GM23248 (cell line): Measurements from ENCODE around the gene TAOK3. TPM values are rescaled to one million over a fixed set of nuclear protein-coding genes. Genes with fewer than 3 reads are reported as not detected.
A peak's percentile ranks its signal among the peaks of the same experiment; 100 is the strongest.

Experiments
- DNase-seq: peaks from one replicate; pipeline ENCODE4 v3.0.0-alpha.2; 2015
- H2AFZ ChIP-seq: fragments of 200-600 bp; sonication (generic); 2 replicates; pipeline ENCODE4 v1.6.1; 2016; ENCODE audit warnings: antibody characterized with exemption
- H3F3A ChIP-seq: fragments of 200-600 bp; sonication (generic); 2 replicates; pipeline ENCODE4 v1.6.1; 2016; ENCODE audit warnings: mild to moderate bottlenecking, antibody characterized with exemption, mixed run types; ENCODE audit not compliant: insufficient read depth
- H3K27ac ChIP-seq: fragments of 200-600 bp; sonication (generic); 2 replicates; pipeline ENCODE4 v1.5.1; 2016; ENCODE audit warnings: mild to moderate bottlenecking
- H3K27me3 ChIP-seq: fragments of 200-600 bp; sonication (generic); replicated peaks from 2 replicates; pipeline ENCODE4 v1.6.1; 2016; ENCODE audit warnings: mild to moderate bottlenecking; ENCODE audit not compliant: insufficient read depth
- H3K36me3 ChIP-seq: fragments of 200-600 bp; sonication (generic); 2 replicates; pipeline ENCODE4 v1.6.1; 2016; ENCODE audit warnings: low read depth, mild to moderate bottlenecking
- H3K4me1 ChIP-seq: fragments of 200-600 bp; sonication (generic); 2 replicates; pipeline ENCODE4 v1.6.1; 2016; ENCODE audit warnings: mild to moderate bottlenecking; ENCODE audit not compliant: insufficient read depth
- H3K4me2 ChIP-seq: fragments of 200-600 bp; sonication (generic); one replicate; pipeline ENCODE4 v1.6.1; 2016; ENCODE audit warnings: mild to moderate bottlenecking; ENCODE audit not compliant: unreplicated experiment
- H3K4me3 ChIP-seq: fragments of 200-600 bp; sonication (generic); 2 replicates; pipeline ENCODE4 v1.5.1; 2016; ENCODE audit warnings: mild to moderate bottlenecking
- H3K79me2 ChIP-seq: fragments of 200-600 bp; sonication (generic); 2 replicates; pipeline ENCODE4 v1.6.1; 2016; ENCODE audit warnings: mild to moderate bottlenecking; ENCODE audit not compliant: insufficient read depth
- H3K9ac ChIP-seq: fragments of 200-600 bp; sonication (generic); 2 replicates; pipeline ENCODE4 v1.6.1; 2016; ENCODE audit warnings: mild to moderate bottlenecking
- H3K9me2 ChIP-seq: fragments of 200-600 bp; sonication (generic); 2 replicates; pipeline ENCODE4 v1.6.1; 2016; ENCODE audit warnings: mixed run types, mild to moderate bottlenecking, moderate library complexity; ENCODE audit not compliant: insufficient read depth
- H3K9me3 ChIP-seq: fragments of 200-600 bp; sonication (generic); one replicate; pipeline ENCODE4 v1.6.1; 2017; ENCODE audit warnings: low read depth
- H4K20me1 ChIP-seq: fragments of 200-600 bp; sonication (generic); 2 replicates; pipeline ENCODE4 v1.6.0; 2016; ENCODE audit not compliant: insufficient read depth
- EZH2 ChIP-seq: fragments of 200-600 bp; sonication (generic); IDR thresholded peaks from 2 replicates; pipeline ENCODE4 v1.6.1; 2018; ENCODE audit warnings: antibody characterized with exemption, mild to moderate bottlenecking; ENCODE audit not compliant: insufficient read depth, poor library complexity, severe bottlenecking
- EZH2phosphoT487 ChIP-seq: fragments of 200-600 bp; sonication (generic); IDR thresholded peaks from 2 replicates; pipeline ENCODE4 v1.6.1; 2018; ENCODE audit warnings: antibody characterized with exemption, moderate library complexity, mild to moderate bottlenecking, low read depth; ENCODE audit not compliant: insufficient read depth
- WGBS, 2 experiments: methylation state at CpG; one replicate each; pipeline ENCODE4 v1.1.6; 2015 to 2017; ENCODE audit warnings: low lambda C conversion rate in 2 of 2, low coverage in 1 of 2; ENCODE audit errors: missing lambda C conversion rate in 2 of 2; 5-methylcytosine and 5-hydroxymethylcytosine counted together
- in situ Hi-C: fragments of 300-500 bp; cut with MboI; formaldehyde crosslinking; loops from 2 replicates; pipeline ENCODE4 v1.15.0; 2020
- polyA plus RNA-seq: library from polyadenylated mRNA; unstranded; fragments of >200 nt; fragmentation: Nextera tagmentation; extraction: Ambion mirVana; gene quantifications from 2 replicates; pipeline ENCODE4 v1.2.1, GENCODE V29; 2016
- total RNA-seq: library from RNA; depleted of rRNA; stranded (reverse); fragments of >200 nt; shearing (Covaris generic); gene quantifications from 2 replicates; pipeline ENCODE4 v1.2.3, GENCODE V29; 2014

The TAOK3 gene
- total and polyA plus RNA-seq, 2 experiments from 2014 or later = 17.8 to 49.8 TPM

- no peaks in the 10 kb centered on the region for H3K9me2 ChIP-seq
- H3K9ac ChIP-seq = peak overlapping the region; percentile 78; the same call in 1 of the 2 replicates
- H3K4me2 ChIP-seq = peak overlapping the region; percentile 82
- TF ChIP-seq EZH2 (no peak), EZH2phosphoT487 (no peak)
- no peaks in the 10 kb centered on the region for H3K36me3 ChIP-seq
- H3K4me3 ChIP-seq = peak overlapping the region; percentile 42; the same call in 1 of the 2 replicates
- H3K4me1 ChIP-seq = peaks cover 59% of the 10 kb centered on the region
- no peak overlapping the region for H2AFZ ChIP-seq
- no peak for DNase-seq
- no peaks in the 10 kb centered on the region for H3K27me3 ChIP-seq
- peaks cover 47% of the 10 kb centered on the region for H3F3A ChIP-seq
- H4K20me1 ChIP-seq = peaks cover 3% of the 10 kb centered on the region; the same call in 1 of the 2 replicates
- peak overlapping the region; percentile 98 for H3K27ac ChIP-seq
- 93 to 97% methylated on average over 1 of the region's 1 CpG for WGBS, 2 experiments
- H3K79me2 ChIP-seq = peaks cover 84% of the 10 kb centered on the region
- no peaks in the 10 kb centered on the region for H3K9me3 ChIP-seq
- in situ Hi-C loops = no loop called here
These were observed 14.7 kb downstream of the TAOK3 start for GRCh38 chr12:118358008-118358359.

DNA sequence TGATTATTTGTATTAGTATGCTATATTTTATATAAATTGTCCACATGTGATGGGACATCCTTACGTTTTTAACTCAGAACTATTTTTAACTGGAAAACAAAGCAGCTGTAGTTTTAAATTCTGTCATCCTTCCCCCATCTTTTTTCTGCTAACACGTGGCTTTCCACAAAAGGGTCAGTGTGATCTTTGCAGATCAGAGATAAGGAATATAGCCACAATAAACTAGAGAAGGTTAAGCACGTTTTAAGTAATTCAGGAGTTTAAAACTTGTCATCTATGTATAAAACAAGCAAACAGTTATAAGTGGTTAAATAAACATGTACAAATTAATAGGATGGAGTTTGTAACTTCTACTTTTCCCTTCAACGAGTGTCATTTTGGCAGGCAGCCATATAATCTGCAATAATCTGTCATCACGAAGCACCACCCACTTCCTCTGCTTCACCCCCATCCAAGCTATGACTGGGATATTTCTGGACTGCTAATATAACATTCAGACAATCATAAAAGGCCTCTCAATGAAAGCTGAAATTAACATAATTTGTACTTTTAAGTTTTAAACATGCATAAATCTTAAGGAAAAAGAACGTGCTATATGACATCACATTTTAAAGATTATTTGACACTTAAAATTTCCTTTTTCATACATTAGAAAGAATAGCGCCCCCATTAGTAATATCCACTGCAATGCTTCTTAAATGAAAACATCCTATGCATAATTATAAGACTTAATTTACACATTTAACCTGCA lies 15.3 kb downstream of the TAOK3 start:
- no peaks in the 10 kb centered on the region for H3K27me3 ChIP-seq
- peak; percentile 83 for DNase-seq
- no peaks in the 10 kb centered on the region for H3K9me2 ChIP-seq
- H3K4me3 ChIP-seq = peak overlapping the region; percentile 42
- peak overlapping the region; percentile 39; the same call in 1 of the 2 replicates for H2AFZ ChIP-seq
- in situ Hi-C loops = no loop called here
- TF ChIP-seq EZH2phosphoT487 (no peak), EZH2 (no peak)
- 15 to 16% methylated on average over 7 of the region's 7 CpGs for WGBS, 2 experiments
- H3F3A ChIP-seq = peaks cover 47% of the 10 kb centered on the region
- peak overlapping the region; percentile 78 for H3K9ac ChIP-seq
- peak overlapping the region; percentile 82 for H3K4me2 ChIP-seq
- H3K79me2 ChIP-seq = peaks cover 84% of the 10 kb centered on the region
- H3K36me3 ChIP-seq = no peaks in the 10 kb centered on the region
- H4K20me1 ChIP-seq = peaks cover 3% of the 10 kb centered on the region; the same call in 1 of the 2 replicates
- H3K4me1 ChIP-seq = peaks cover 59% of the 10 kb centered on the region
- no peaks in the 10 kb centered on the region for H3K9me3 ChIP-seq
- H3K27ac ChIP-seq = peak overlapping the region; percentile 98

- H3K9me2 ChIP-seq = no peaks in the 10 kb centered on the region
- peaks cover 59% of the 10 kb centered on the region for H3K4me1 ChIP-seq
- WGBS, 2 experiments = 0 to 6% methylated on average over 1 of the region's 1 CpG
- H3K4me2 ChIP-seq = peak overlapping the region; percentile 82
- peak; percentile 96 for DNase-seq
- H3K36me3 ChIP-seq = no peaks in the 10 kb centered on the region
- peak overlapping the region; percentile 98 for H3K27ac ChIP-seq
- H3K9me3 ChIP-seq = no peaks in the 10 kb centered on the region
- H3K4me3 ChIP-seq = peak overlapping the region; percentile 42
- H3K9ac ChIP-seq = peak overlapping the region; percentile 78
- H2AFZ ChIP-seq = peak overlapping the region; percentile 39; the same call in 1 of the 2 replicates
- peaks cover 3% of the 10 kb centered on the region; the same call in 1 of the 2 replicates for H4K20me1 ChIP-seq
- peaks cover 84% of the 10 kb centered on the region for H3K79me2 ChIP-seq
- no peaks in the 10 kb centered on the region for H3K27me3 ChIP-seq
- TF ChIP-seq EZH2 (no peak), EZH2phosphoT487 (no peak)
- in situ Hi-C loops = no loop called here
- peaks cover 47% of the 10 kb centered on the region for H3F3A ChIP-seq
These were observed 15.9 kb downstream of the TAOK3 start for GRCh38 chr12:118356809-118357256.

DNA sequence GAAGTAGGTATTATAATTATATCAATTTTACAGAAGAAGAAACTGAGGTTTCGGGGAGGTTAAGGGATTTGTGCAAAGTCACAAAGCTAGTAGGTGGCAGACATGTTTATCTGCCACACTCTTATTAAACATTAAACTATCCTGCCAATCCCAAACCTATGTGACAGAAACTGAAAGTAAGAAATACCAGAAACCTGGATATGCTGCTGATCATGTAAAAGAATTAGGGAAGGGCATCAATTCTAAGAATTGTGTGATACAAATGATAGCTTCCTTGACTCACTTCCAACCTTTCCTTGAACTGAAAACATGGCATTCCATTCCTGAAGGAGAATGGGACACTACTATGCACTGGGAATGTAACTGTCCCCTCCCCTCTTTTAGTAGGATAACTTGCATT lies 16.9 kb downstream of the TAOK3 start:
- peaks cover 53% of the 10 kb centered on the region for H3K4me1 ChIP-seq
- TF ChIP-seq EZH2 = no peak
- no peak for TF ChIP-seq EZH2phosphoT487
- peak overlapping the region; percentile 98 for H3K27ac ChIP-seq
- peaks cover 85% of the 10 kb centered on the region for H3K79me2 ChIP-seq
- H3K9ac ChIP-seq = no peak overlapping the region
- peak overlapping the region; percentile 61 for H3K4me2 ChIP-seq
- no peak overlapping the region for H2AFZ ChIP-seq
- peaks cover 3% of the 10 kb centered on the region; the same call in 1 of the 2 replicates for H4K20me1 ChIP-seq
- in situ Hi-C loops = no loop called here
- H3K36me3 ChIP-seq = no peaks in the 10 kb centered on the region
- H3K9me3 ChIP-seq = no peaks in the 10 kb centered on the region
- H3F3A ChIP-seq = peaks cover 43% of the 10 kb centered on the region
- DNase-seq = peak; percentile 25
- WGBS, 2 experiments = 100% methylated on average over 1 of the region's 1 CpG
- no peaks in the 10 kb centered on the region for H3K9me2 ChIP-seq
- H3K4me3 ChIP-seq = no peak overlapping the region
- no peaks in the 10 kb centered on the region for H3K27me3 ChIP-seq
